Kidney (tissue), 14 donors: ENCODE measurements around the gene GPC1. TPM values are rescaled to one million over a fixed set of nuclear protein-coding genes. Genes with fewer than 3 reads are reported as not detected.

Experiments
- DNase-seq, 5 donors: peaks; one replicate each; pipeline ENCODE4 v3.0.0-alpha.2; 2013 to 2020
- FAIRE-seq: peaks from 2 replicates; lab custom pipeline; 2012; peaks lifted over from hg19 to GRCh38; lab: Jason Lieb, UNC
- H3K27ac ChIP-seq, 2 donors: one replicate each; pipeline ENCODE4 v1.7.0; 2013; ENCODE audit warnings: low read depth in 2 of 2, low read length in 2 of 2, inconsistent platforms in 1 of 2
- H3K27me3 ChIP-seq: one replicate; pipeline ENCODE4 v1.7.1; 2013; ENCODE audit warnings: low read length, inconsistent platforms; ENCODE audit not compliant: control insufficient read depth, insufficient read depth
- H3K36me3 ChIP-seq, 3 donors: one replicate each; pipeline versions ENCODE4 v1.7.0 to v1.7.1; 2013; ENCODE audit warnings: low read length in 3 of 3, control low read depth in 1 of 3, inconsistent platforms in 1 of 3; ENCODE audit not compliant: insufficient read depth in 3 of 3, control insufficient read depth in 2 of 3
- H3K4me1 ChIP-seq, 3 donors: one replicate each; pipeline versions ENCODE4 v1.7.0 to v1.7.1; 2013; ENCODE audit warnings: low read length in 3 of 3, inconsistent platforms in 1 of 3, low read depth in 1 of 3; ENCODE audit not compliant: control insufficient read depth in 2 of 3, insufficient read depth in 2 of 3
- H3K4me3 ChIP-seq, 3 donors: one replicate each; pipeline versions ENCODE4 v1.7.0 to v1.8.1; 2013; ENCODE audit warnings: low read length in 3 of 3, control low read depth in 1 of 3, inconsistent platforms in 1 of 3
- H3K9ac ChIP-seq, 3 donors: one replicate each; pipeline versions ENCODE4 v1.7.0 to v1.7.1; 2013; ENCODE audit warnings: low read length in 3 of 3, control low read depth in 1 of 3, inconsistent platforms in 1 of 3
- H3K9me3 ChIP-seq, 3 donors: one replicate each; pipeline versions ENCODE4 v1.7.0 to v1.7.1; 2013; ENCODE audit warnings: low read length in 3 of 3, control low read depth in 1 of 3, inconsistent platforms in 1 of 3; ENCODE audit not compliant: control insufficient read depth in 2 of 3, insufficient read depth in 1 of 3
- intact Hi-C: fragments of 100-400 bp; cut with DNase I; formaldehyde crosslinking; loops from one replicate; pipeline ENCODE4 v1.11.1; 2022
- polyA plus RNA-seq: library from polyadenylated mRNA; stranded (reverse); fragments of 350-450 nt; fragmentation: Illumina TruSeq; extraction: RNeasy Lipid Tissue Mini Kit (QIAGEN cat#74804); gene quantifications from one replicate; pipeline ENCODE4 v1.2.3, GENCODE V29; 2014; ENCODE audit warnings: low read depth, low replicate concordance; ENCODE audit not compliant: insufficient read depth
- total RNA-seq: library from RNA; stranded (reverse); fragmentation: NEBNext Ultra II Directional; extraction: Animal tissue kit (Norgen Biotek cat#: 25700); gene quantifications from one replicate; pipeline ENCODE4 v1.2.1, GENCODE V29; 2021
- TF ChIP-seq, protein P1 (sequence below): IDR thresholded peaks from 3 replicates; pipeline ENCODE4 v1.5.1; 2012; ENCODE audit warnings: mild to moderate bottlenecking, moderate library complexity, borderline replicate concordance; ENCODE audit not compliant: insufficient read depth; ENCODE audit errors: extremely low read depth
- donor health status: control.
- donor health status: control.
- donor health status: control.
- donor health status: control.
- donor health status: control.
- donor health status: DM: yes; HTN: yes; CAD: no.
- donor health status: Normal renal cell carcinoma (clear cell type).

Gene GPC1
- total and polyA plus RNA-seq, 2 donors from 2014 or later: 18.4 to 124 TPM

DNA sequence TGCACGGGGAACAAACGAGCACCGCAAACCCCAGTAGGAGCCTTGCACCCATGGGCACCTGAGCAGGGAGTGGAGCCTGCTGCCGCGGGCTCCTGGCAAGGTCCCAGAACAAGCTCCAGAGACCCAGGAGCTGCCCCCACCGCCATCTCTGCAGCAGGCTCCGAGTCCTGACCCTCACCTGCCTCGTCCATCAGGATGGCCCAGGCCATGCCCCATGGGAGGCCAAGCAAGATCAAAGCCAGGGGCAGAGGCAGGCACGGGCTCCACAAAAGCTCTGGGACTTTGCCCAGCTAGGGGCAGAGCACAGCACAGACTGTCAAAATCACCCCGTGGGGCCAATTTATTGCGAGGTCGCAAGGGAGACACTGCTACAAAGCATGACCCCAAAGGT is 43.6 kb downstream of the GPC1 start:
- Histone ChIP-seq H3K9ac (no peak overlapping the region), H3K36me3 (no peaks in the 10 kb centered on the region), H3K27ac (no peak overlapping the region), H3K4me1 (no peaks in the 10 kb centered on the region), H3K4me3 (no peak overlapping the region), H3K9me3 (peaks cover 0 to 5% (median 0%) of the 10 kb centered on the region in 3 donors), H3K27me3 (no peaks in the 10 kb centered on the region)
- DNase-seq (peak in 1 of 5 donors; percentile 53), FAIRE-seq (no peak)
- TF ChIP-seq, protein P1, sequence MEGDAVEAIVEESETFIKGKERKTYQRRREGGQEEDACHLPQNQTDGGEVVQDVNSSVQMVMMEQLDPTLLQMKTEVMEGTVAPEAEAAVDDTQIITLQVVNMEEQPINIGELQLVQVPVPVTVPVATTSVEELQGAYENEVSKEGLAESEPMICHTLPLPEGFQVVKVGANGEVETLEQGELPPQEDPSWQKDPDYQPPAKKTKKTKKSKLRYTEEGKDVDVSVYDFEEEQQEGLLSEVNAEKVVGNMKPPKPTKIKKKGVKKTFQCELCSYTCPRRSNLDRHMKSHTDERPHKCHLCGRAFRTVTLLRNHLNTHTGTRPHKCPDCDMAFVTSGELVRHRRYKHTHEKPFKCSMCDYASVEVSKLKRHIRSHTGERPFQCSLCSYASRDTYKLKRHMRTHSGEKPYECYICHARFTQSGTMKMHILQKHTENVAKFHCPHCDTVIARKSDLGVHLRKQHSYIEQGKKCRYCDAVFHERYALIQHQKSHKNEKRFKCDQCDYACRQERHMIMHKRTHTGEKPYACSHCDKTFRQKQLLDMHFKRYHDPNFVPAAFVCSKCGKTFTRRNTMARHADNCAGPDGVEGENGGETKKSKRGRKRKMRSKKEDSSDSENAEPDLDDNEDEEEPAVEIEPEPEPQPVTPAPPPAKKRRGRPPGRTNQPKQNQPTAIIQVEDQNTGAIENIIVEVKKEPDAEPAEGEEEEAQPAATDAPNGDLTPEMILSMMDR: no peak
- intact Hi-C loops: no loop called here

DNA sequence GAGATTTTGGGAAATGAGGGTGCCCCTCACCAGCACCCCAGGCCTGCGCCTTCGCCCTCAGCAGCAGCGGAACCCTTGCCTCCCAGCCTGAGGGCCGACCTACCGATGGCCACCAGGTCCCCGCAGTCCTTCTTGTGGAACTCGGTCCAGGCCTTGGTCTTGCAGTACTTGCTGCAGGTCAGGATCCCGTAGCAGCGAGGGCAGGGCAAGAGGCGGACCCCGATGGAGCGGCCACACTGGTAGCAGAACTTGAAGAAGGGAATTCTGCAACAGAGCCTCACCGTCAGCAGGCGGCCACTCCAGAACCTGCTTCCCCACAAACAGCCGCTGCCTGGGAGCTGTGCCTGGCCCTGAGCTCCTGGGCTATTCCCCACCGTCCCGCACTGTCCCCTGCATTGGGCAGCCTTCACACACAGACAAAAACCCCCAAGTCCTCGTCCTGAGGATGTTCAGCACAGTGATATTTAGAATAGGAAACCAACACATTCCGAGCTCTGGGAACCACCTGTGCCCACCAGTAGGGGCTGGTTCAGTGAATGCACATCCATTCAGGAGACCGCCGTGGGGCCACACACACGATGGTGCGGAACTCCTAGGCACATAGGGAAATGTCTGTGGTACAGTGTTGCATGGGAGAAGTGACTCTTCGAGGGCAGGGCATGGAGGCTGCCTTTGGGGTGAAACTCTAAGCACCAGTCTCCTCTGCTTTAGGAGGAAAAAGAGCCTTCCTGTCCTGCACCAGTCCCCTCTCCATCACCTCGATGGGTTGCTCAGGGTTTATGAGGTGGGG is 45.6 kb downstream of the GPC1 start:
- Histone ChIP-seq H3K36me3 (no peaks in the 10 kb centered on the region), H3K27me3 (no peaks in the 10 kb centered on the region), H3K4me3 (no peak overlapping the region), H3K9me3 (peaks cover 0 to 5% (median 0%) of the 10 kb centered on the region in 3 donors), H3K27ac (no peak overlapping the region), H3K9ac (no peak overlapping the region), H3K4me1 (no peaks in the 10 kb centered on the region)
- TF ChIP-seq, protein P1: no peak
- FAIRE-seq (no peak), DNase-seq (no peak)
- intact Hi-C loops: no loop called here

DNA sequence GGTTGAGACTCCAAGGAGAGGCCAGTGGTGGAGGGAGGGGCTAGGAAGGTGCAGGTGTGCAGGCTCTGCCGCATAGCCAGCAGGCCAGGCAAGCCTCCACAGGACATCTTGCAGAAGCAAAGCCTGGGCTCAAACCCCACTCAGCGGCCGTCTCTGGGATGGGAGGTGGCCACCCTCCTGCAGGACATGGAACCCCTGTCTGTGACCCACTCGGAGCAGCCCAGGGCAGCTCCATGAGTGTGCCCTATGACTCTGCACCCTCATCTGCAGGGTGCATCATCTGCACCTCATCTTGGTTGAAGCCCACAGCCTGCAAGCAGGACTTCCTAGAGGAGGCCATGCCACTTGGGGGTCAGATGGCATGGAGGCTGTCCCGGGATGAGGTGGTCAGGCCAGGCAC is 46.3 kb downstream of the GPC1 start:
- FAIRE-seq (no peak), DNase-seq (no peak)
- H3K27me3 ChIP-seq: no peaks in the 10 kb centered on the region
- no peak overlapping the region for H3K9ac ChIP-seq
- TF ChIP-seq, protein P1: no peak
- no peak overlapping the region for H3K4me3 ChIP-seq
- no peak overlapping the region for H3K27ac ChIP-seq
- intact Hi-C loops: no loop called here
- peaks cover 0 to 4% (median 0%) of the 10 kb centered on the region in 3 donors for H3K9me3 ChIP-seq
- H3K4me1 ChIP-seq: no peaks in the 10 kb centered on the region
- H3K36me3 ChIP-seq: no peaks in the 10 kb centered on the region
